OCI-LY1 (cell line): ENCODE measurements around the gene PARD3B.

Source experiments
- H2AFZ ChIP-seq: fragments of 200-600 bp; sonication (generic), shearing (Covaris generic); 2 replicates; pipeline ENCODE4 v1.6.0; 2014; ENCODE audit warnings: antibody characterized with exemption, mild to moderate bottlenecking, low read length
- H3F3A ChIP-seq: fragments of 200-600 bp; sonication (generic), shearing (Covaris generic); 2 replicates; pipeline ENCODE4 v1.6.0; 2014; ENCODE audit warnings: mild to moderate bottlenecking, antibody characterized with exemption, low read length, moderate library complexity; ENCODE audit not compliant: insufficient read depth
- H3K27ac ChIP-seq: fragments of 200-600 bp; sonication (generic); 2 replicates; pipeline ENCODE4 v1.5.1; 2014; ENCODE audit warnings: low read length, mixed run types, mild to moderate bottlenecking, low read depth; ENCODE audit not compliant: poor library complexity, severe bottlenecking
- H3K27me3 ChIP-seq: fragments of 200-600 bp; sonication (generic); 2 replicates; pipeline ENCODE4 v1.6.0; 2014; ENCODE audit warnings: antibody characterized with exemption, mild to moderate bottlenecking, low read length, moderate library complexity; ENCODE audit not compliant: insufficient read depth
- H3K36me3 ChIP-seq: fragments of 200-600 bp; sonication (generic); 2 replicates; pipeline ENCODE4 v1.6.1; 2014; ENCODE audit warnings: mild to moderate bottlenecking, antibody characterized with exemption, low read length, moderate library complexity, mixed read lengths; ENCODE audit not compliant: insufficient read depth
- H3K4me1 ChIP-seq: fragments of 200-600 bp; sonication (generic); 2 replicates; pipeline ENCODE4 v1.5.1; 2014; ENCODE audit warnings: mild to moderate bottlenecking, low read length, moderate library complexity; ENCODE audit not compliant: insufficient read depth, severe bottlenecking
- H3K4me2 ChIP-seq: fragments of 200-600 bp; sonication (generic), shearing (Covaris generic); 2 replicates; pipeline ENCODE4 v1.6.1; 2014; ENCODE audit warnings: low read length
- H3K4me3 ChIP-seq: fragments of 200-600 bp; sonication (generic); 2 replicates; pipeline ENCODE4 v1.5.1; 2014; ENCODE audit warnings: low read length, low read depth, mild to moderate bottlenecking, mixed read lengths; ENCODE audit not compliant: poor library complexity, severe bottlenecking
- H3K79me2 ChIP-seq: fragments of 200-600 bp; shearing (Covaris generic); 2 replicates; pipeline ENCODE4 v1.6.1; 2016; ENCODE audit warnings: mixed run types, low read length, mixed read lengths; ENCODE audit not compliant: insufficient read depth
- H3K9ac ChIP-seq: fragments of 200-600 bp; sonication (generic), shearing (Covaris generic); 2 replicates; pipeline ENCODE4 v1.6.1; 2014; ENCODE audit warnings: mild to moderate bottlenecking, low read length, mixed read lengths
- H3K9me2 ChIP-seq: fragments of 200-600 bp; sonication (generic), shearing (Covaris generic); 2 replicates; pipeline ENCODE4 v1.6.1; 2014; ENCODE audit warnings: low read depth, mild to moderate bottlenecking, low read length, mixed read lengths
- H3K9me3 ChIP-seq: fragments of 200-600 bp; shearing (Covaris generic); 2 replicates; pipeline ENCODE4 v1.6.1; 2014; ENCODE audit warnings: low read length, mixed read lengths
- H4K20me1 ChIP-seq: fragments of 200-600 bp; sonication (generic), shearing (Covaris generic); 2 replicates; pipeline ENCODE4 v1.6.0; 2016; ENCODE audit warnings: mild to moderate bottlenecking, low read length; ENCODE audit not compliant: insufficient read depth
- CTCF ChIP-seq: fragments of 200-600 bp; sonication (generic), shearing (Covaris generic); IDR thresholded peaks from 2 replicates; pipeline ENCODE4 v1.5.1; 2017; ENCODE audit warnings: mild to moderate bottlenecking, antibody characterized with exemption, low read length, moderate library complexity, mixed read lengths
- EZH2 ChIP-seq: fragments of 200-600 bp; sonication (generic), shearing (Covaris generic); IDR thresholded peaks from 2 replicates; pipeline ENCODE4 v1.8.0; 2017; ENCODE audit warnings: borderline replicate concordance, mixed run types, mild to moderate bottlenecking, antibody characterized with exemption, low read length, moderate library complexity, mixed read lengths

PARD3B gene

GRCh38 chr2:205655779-205656456 lies 1110.6 kb downstream of the PARD3B start:
- Histone ChIP-seq H2AFZ (no peak overlapping the region), H3K4me2 (no peak overlapping the region), H3K4me1 (no peaks in the 10 kb centered on the region), H3K27me3 (no peaks in the 10 kb centered on the region; the same call in 1 of the 2 replicates), H4K20me1 (no peaks in the 10 kb centered on the region), H3K9me2 (no peaks in the 10 kb centered on the region), H3K79me2 (no peaks in the 10 kb centered on the region), H3K4me3 (no peak overlapping the region), H3F3A (no peaks in the 10 kb centered on the region), H3K27ac (no peak overlapping the region), H3K9ac (no peak overlapping the region), H3K36me3 (no peaks in the 10 kb centered on the region), H3K9me3 (no peaks in the 10 kb centered on the region)
- TF ChIP-seq CTCF: no peak
- no peak for TF ChIP-seq EZH2

- Histone ChIP-seq H4K20me1 (no peaks in the 10 kb centered on the region), H3K9me3 (no peaks in the 10 kb centered on the region), H3K4me2 (no peak overlapping the region), H3K4me1 (no peaks in the 10 kb centered on the region), H3K4me3 (no peak overlapping the region), H3K36me3 (no peaks in the 10 kb centered on the region), H3F3A (no peaks in the 10 kb centered on the region), H3K9ac (no peak overlapping the region), H3K27ac (no peak overlapping the region), H2AFZ (no peak overlapping the region), H3K79me2 (no peaks in the 10 kb centered on the region), H3K9me2 (no peaks in the 10 kb centered on the region), H3K27me3 (no peaks in the 10 kb centered on the region)
- TF ChIP-seq CTCF: no peak
- TF ChIP-seq EZH2: no peak
Measured at GRCh38 chr2:205656461-205656860, 1111.2 kb downstream of the PARD3B start.

DNA sequence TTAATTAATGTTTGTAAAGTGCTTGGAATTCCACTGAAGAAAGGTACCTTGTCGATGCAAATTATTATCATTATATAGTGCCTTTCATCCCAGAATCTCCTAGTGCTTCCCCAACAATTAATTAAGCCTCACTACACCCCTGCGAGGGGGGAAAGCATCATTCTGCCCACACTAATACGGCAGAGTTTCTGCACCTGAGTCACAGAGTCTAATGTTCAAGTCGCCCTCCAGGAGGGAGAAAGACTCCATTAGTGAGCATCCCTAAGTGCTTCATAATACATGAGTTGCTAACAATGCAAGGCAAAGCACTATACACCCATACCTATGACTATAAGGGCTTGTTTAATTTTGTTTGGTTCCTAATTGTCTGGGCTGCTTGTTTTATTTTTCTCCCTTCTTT lies 1111.7 kb downstream of the PARD3B start:
- Histone ChIP-seq H3K4me3 (no peak overlapping the region), H3K4me1 (no peaks in the 10 kb centered on the region), H2AFZ (no peak overlapping the region), H3K9me3 (no peaks in the 10 kb centered on the region), H3F3A (no peaks in the 10 kb centered on the region), H3K9me2 (no peaks in the 10 kb centered on the region), H4K20me1 (no peaks in the 10 kb centered on the region), H3K27ac (no peak overlapping the region), H3K27me3 (no peaks in the 10 kb centered on the region), H3K4me2 (no peak overlapping the region), H3K79me2 (no peaks in the 10 kb centered on the region), H3K9ac (no peak overlapping the region), H3K36me3 (no peaks in the 10 kb centered on the region)
- TF ChIP-seq CTCF (no peak), EZH2 (no peak)
